ENCODE measurements around the gene ADAMTSL1. TPM values are rescaled to one million over a fixed set of nuclear protein-coding genes. Genes with fewer than 3 reads are reported as not detected.

Gene ADAMTSL1
- total RNA-seq, 1 experiment from 2014 or later: not detected

DNA sequence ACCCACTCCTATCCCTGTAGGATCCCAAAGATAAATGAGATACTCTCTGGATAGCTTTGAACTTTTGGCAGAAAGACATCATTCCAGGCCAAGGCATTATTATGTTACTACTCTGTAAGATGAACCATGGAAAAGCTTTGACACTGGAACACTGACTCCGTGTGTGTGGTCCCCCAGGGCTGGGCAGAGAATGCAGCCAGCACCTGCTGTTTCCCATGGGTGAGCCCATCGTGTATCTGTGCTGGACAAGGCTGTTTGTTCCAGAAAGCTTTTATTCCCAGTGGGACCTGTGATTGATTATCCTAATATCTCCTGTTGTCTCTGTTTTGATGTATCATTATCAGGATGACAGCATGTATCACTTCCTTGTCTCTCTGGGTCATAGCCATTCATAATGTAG lies 304.2 kb downstream of the ADAMTSL1 start:
- Histone ChIP-seq H3K9me3 (ENCODE audit: control insufficient read depth, insufficient read depth, low read depth, low read length) (no peaks in the 10 kb centered on the region), H3K27ac (ENCODE audit: low read length) (no peak overlapping the region), H3K4me3 (ENCODE audit: low read depth in 2 of 2, low read length in 2 of 2) (no peak overlapping the region), H3K36me3 (ENCODE audit: control insufficient read depth, insufficient read depth, low read length) (no peaks in the 10 kb centered on the region), H3K27me3 (ENCODE audit: control insufficient read depth, insufficient read depth, low read length) (no peaks in the 10 kb centered on the region), H3K4me1 (ENCODE audit: control insufficient read depth, insufficient read depth, low read length) (no peaks in the 10 kb centered on the region)
- intact Hi-C loops (cut with micrococcal nuclease; ENCODE audit: unreplicated experiment): no loop called here
- TF ChIP-seq, protein P1, sequence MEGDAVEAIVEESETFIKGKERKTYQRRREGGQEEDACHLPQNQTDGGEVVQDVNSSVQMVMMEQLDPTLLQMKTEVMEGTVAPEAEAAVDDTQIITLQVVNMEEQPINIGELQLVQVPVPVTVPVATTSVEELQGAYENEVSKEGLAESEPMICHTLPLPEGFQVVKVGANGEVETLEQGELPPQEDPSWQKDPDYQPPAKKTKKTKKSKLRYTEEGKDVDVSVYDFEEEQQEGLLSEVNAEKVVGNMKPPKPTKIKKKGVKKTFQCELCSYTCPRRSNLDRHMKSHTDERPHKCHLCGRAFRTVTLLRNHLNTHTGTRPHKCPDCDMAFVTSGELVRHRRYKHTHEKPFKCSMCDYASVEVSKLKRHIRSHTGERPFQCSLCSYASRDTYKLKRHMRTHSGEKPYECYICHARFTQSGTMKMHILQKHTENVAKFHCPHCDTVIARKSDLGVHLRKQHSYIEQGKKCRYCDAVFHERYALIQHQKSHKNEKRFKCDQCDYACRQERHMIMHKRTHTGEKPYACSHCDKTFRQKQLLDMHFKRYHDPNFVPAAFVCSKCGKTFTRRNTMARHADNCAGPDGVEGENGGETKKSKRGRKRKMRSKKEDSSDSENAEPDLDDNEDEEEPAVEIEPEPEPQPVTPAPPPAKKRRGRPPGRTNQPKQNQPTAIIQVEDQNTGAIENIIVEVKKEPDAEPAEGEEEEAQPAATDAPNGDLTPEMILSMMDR (IDR thresholded peaks at IDR 0.05): no peak
- TF ChIP-seq, protein P2, sequence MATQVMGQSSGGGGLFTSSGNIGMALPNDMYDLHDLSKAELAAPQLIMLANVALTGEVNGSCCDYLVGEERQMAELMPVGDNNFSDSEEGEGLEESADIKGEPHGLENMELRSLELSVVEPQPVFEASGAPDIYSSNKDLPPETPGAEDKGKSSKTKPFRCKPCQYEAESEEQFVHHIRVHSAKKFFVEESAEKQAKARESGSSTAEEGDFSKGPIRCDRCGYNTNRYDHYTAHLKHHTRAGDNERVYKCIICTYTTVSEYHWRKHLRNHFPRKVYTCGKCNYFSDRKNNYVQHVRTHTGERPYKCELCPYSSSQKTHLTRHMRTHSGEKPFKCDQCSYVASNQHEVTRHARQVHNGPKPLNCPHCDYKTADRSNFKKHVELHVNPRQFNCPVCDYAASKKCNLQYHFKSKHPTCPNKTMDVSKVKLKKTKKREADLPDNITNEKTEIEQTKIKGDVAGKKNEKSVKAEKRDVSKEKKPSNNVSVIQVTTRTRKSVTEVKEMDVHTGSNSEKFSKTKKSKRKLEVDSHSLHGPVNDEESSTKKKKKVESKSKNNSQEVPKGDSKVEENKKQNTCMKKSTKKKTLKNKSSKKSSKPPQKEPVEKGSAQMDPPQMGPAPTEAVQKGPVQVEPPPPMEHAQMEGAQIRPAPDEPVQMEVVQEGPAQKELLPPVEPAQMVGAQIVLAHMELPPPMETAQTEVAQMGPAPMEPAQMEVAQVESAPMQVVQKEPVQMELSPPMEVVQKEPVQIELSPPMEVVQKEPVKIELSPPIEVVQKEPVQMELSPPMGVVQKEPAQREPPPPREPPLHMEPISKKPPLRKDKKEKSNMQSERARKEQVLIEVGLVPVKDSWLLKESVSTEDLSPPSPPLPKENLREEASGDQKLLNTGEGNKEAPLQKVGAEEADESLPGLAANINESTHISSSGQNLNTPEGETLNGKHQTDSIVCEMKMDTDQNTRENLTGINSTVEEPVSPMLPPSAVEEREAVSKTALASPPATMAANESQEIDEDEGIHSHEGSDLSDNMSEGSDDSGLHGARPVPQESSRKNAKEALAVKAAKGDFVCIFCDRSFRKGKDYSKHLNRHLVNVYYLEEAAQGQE (IDR thresholded peaks at IDR 0.05; ENCODE audit: insufficient read depth in 1 of 2, low read depth in 2 of 2, low read length in 1 of 2): no peak
- TF ChIP-seq SIN3A (IDR thresholded peaks at IDR 0.05; ENCODE audit: borderline replicate concordance, insufficient read depth, low read depth, low read length) (no peak), POLR2AphosphoS5 (IDR thresholded peaks at IDR 0.05; ENCODE audit: low read depth, low read length) (no peak), TCF7L2 (IDR thresholded peaks at IDR 0.05; ENCODE audit: low read depth, low read length) (no peak)
- ChIA-PET CTCF (no interaction called here), POLR2A (no interaction called here)
- no peak for ATAC-seq
- in situ Hi-C loops (cut with HindIII; ENCODE audit: low pct_unique_long_range_greater_than_20kb, low sequenced_read_pairs): no loop called here
- no TSS peak for BruUV-seq (replicated peaks)
- no peak for DNase-seq (ENCODE audit: low read depth, low spot score)

DNA sequence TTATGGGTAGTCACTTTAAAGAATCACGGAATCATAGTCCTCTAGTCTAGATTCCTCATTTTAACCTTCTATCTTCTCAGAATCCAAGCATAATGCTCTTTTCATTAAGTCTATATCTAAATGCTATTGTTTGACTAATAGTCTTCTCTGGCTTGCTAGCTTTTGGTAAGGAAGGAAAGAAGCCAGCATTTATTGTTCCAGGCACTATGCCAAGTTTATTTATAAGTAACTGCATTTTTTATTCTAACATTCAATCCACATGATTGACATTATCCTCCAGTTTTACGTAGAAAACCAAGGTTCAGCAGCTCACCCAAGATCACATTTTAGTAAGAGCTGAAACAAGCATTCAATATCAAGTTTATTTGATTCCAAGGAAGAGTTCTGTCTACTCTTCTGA lies 304.9 kb downstream of the ADAMTSL1 start:
- Histone ChIP-seq H3K27me3 (ENCODE audit: control insufficient read depth, insufficient read depth, low read length) (no peaks in the 10 kb centered on the region), H3K27ac (ENCODE audit: low read length) (no peak overlapping the region), H3K9me3 (ENCODE audit: control insufficient read depth, insufficient read depth, low read depth, low read length) (no peaks in the 10 kb centered on the region), H3K4me1 (ENCODE audit: control insufficient read depth, insufficient read depth, low read length) (no peaks in the 10 kb centered on the region), H3K4me3 (ENCODE audit: low read depth in 2 of 2, low read length in 2 of 2) (no peak overlapping the region), H3K36me3 (ENCODE audit: control insufficient read depth, insufficient read depth, low read length) (no peaks in the 10 kb centered on the region)
- ChIA-PET CTCF (no interaction called here), POLR2A (no interaction called here)
- DNase-seq (ENCODE audit: low read depth, low spot score): no peak
- in situ Hi-C loops (cut with HindIII; ENCODE audit: low pct_unique_long_range_greater_than_20kb, low sequenced_read_pairs) (no loop called here), intact Hi-C loops (cut with micrococcal nuclease; ENCODE audit: unreplicated experiment) (no loop called here)
- TF ChIP-seq, protein P1 (IDR thresholded peaks at IDR 0.05): no peak
- TF ChIP-seq POLR2AphosphoS5 (IDR thresholded peaks at IDR 0.05; ENCODE audit: low read depth, low read length) (no peak), TCF7L2 (IDR thresholded peaks at IDR 0.05; ENCODE audit: low read depth, low read length) (no peak), SIN3A (IDR thresholded peaks at IDR 0.05; ENCODE audit: borderline replicate concordance, insufficient read depth, low read depth, low read length) (no peak)
- TF ChIP-seq, protein P2 (IDR thresholded peaks at IDR 0.05; ENCODE audit: insufficient read depth in 1 of 2, low read depth in 2 of 2, low read length in 1 of 2): no peak
- BruUV-seq (replicated peaks): no TSS peak
- no peak for ATAC-seq

Data from Panc1 (cell line).